ENCODE data around the gene KLF4. TPM values are rescaled to one million over a fixed set of nuclear protein-coding genes. Genes with fewer than 3 reads are reported as not detected.

Gene KLF4
- total RNA-seq, result 10 to 100 TPM; 43.6 to 72.0 (median 52.3) TPM

DNA sequence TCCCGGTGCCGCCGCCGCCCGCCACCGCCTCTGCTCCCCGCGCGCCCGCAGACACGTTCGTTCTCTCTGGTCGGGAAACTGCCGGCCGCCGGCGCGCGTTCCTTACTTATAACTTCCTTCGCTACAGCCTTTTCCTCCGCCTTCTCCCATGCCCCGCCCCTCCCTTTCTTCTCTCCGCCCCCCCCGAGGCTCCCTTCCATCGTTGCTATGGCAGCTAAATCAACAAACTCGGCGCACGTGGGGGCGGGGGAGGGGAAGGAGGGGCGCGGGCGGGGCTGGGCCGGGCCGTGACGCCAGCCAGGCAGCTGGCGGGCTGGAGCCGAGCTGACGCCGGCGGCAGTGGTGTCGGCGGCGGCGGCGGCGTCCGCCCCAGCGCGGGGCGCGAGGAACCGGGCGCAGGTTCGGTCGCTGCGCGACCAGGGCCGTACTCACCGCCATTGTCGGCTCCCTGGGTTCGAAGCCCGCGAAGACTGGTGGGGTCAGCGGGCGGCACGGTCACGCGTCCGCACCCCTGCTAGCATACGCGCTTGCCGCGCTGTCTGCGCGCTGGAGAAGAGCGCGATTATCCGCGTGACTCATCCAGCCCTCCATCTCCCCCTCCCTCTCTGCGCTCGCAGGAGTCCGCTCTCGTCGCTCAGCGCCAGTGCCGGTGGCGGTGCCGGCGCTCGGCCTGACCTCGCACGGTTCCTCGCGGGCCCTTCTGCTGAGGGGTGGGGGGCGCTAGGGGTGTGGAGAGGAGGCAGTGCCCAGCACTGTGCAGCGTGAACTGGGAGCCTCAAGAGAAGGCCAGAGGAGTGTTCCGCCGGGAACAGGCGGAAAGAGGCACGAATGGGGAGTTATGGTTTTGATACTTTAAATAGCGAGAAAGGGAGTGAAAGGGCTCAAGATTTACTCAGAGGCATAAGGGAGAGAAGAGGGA, at the start of gene KLF4:
Gene KLF4 (minus strand): TSS at position 83 of the 919 bp plus-strand sequence. CDS start 597 bp downstream, outside the sequence.
- peaks cover 0 to 28% of the 10 kb centered on the region in 2 donors for H3K36me3 ChIP-seq
- WGBS, 2 donors (ENCODE audit: low coverage in 1 of 2), result 1 to 11% methylated on average over 3 to 12 of the region's 101 CpGs
- H3K9me3 ChIP-seq, result no peaks in the 10 kb centered on the region
- H3K4me1 ChIP-seq, result peaks cover 0 to 55% (median 0%) of the 10 kb centered on the region in 3 donors
- peak within 1 kb of the TSS; percentile 83 to 96 (median 92) for H3K27ac ChIP-seq
- ATAC-seq, result peak; percentile 82
- peak within 1 kb of the TSS; percentile 71 to 79 for H3K4me3 ChIP-seq
- peak; percentile 96 for TF ChIP-seq POLR2AphosphoS5 (IDR thresholded peaks at IDR 0.05)
- TF ChIP-seq, protein P1, sequence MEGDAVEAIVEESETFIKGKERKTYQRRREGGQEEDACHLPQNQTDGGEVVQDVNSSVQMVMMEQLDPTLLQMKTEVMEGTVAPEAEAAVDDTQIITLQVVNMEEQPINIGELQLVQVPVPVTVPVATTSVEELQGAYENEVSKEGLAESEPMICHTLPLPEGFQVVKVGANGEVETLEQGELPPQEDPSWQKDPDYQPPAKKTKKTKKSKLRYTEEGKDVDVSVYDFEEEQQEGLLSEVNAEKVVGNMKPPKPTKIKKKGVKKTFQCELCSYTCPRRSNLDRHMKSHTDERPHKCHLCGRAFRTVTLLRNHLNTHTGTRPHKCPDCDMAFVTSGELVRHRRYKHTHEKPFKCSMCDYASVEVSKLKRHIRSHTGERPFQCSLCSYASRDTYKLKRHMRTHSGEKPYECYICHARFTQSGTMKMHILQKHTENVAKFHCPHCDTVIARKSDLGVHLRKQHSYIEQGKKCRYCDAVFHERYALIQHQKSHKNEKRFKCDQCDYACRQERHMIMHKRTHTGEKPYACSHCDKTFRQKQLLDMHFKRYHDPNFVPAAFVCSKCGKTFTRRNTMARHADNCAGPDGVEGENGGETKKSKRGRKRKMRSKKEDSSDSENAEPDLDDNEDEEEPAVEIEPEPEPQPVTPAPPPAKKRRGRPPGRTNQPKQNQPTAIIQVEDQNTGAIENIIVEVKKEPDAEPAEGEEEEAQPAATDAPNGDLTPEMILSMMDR (IDR thresholded peaks at IDR 0.05), result peak in 2 of 4 experiments; percentile 3 to 5
- TF ChIP-seq EP300 (IDR thresholded peaks at IDR 0.05), result no peak
- TF ChIP-seq POLR2A (IDR thresholded peaks at IDR 0.05), result peak; percentile 92 to 95
- H3K27me3 ChIP-seq, result no peaks in the 10 kb centered on the region

DNA sequence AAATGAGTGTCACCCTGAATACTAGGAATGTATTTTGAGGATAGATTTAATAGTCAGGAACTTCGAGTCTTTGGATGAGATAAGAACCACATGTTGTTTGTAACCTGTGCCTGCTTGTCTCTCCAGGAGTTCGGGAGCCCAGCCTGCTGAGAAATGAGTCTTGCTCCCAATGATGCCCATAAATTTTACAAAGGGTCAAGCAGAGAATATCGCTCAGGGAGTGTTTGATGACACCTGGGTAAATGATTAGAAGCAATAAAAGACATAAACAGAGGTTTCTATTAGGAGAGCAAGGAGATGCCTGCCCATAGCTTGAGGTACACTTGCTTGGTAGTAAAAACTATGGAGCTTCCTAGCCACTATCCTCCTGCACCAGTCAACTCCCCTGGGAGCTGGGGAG, 46.9 kb upstream of the KLF4 start:
- TF ChIP-seq POLR2AphosphoS5 (IDR thresholded peaks at IDR 0.05) (no peak), POLR2A (IDR thresholded peaks at IDR 0.05) (no peak), EP300 (IDR thresholded peaks at IDR 0.05) (no peak)
- TF ChIP-seq, protein P1 (IDR thresholded peaks at IDR 0.05), result no peak
- Histone ChIP-seq H3K27me3 (no peaks in the 10 kb centered on the region), H3K9me3 (no peaks in the 10 kb centered on the region), H3K4me3 (no peak overlapping the region), H3K27ac (no peak overlapping the region), H3K36me3 (no peaks in the 10 kb centered on the region), H3K4me1 (peaks cover 0 to 5% (median 0%) of the 10 kb centered on the region in 3 donors)
- WGBS, 2 donors (ENCODE audit: low coverage in 1 of 2), result 66 to 74% methylated on average over 3 of the region's 3 CpGs
- no peak for ATAC-seq

DNA sequence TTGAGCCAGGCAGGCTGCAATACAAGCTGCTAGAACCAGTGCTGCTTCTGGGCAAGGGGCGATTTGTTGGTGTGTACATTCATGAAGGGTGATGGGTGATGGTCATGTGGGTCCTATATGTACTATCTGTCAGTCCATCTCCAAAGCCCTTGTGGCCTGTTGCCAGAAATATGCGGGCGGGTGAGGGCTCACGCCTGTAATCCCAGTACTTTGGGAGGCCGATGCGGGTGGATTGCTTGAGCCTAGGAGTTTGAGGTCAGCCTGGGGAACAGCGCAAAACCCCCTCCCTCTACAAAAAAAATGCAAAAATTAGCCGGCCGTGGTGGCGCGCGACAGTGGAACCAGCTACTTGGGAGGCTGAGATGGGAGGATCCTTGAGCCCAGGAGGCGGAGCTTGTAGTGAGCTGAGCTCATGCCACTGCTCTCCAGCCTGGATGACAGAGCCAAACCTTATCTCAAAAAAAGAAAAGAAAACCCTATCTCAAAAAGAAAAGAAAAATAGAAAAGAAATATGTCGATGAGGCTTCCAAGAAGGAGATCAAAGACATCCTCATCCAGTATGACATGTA, 45.0 kb upstream of the KLF4 start:
- WGBS, 2 donors (ENCODE audit: low coverage in 1 of 2), result 98 to 100% methylated on average over 2 to 7 of the region's 14 CpGs
- Histone ChIP-seq H3K36me3 (no peaks in the 10 kb centered on the region), H3K9me3 (no peaks in the 10 kb centered on the region), H3K27me3 (no peaks in the 10 kb centered on the region), H3K27ac (no peak overlapping the region), H3K4me3 (no peak overlapping the region), H3K4me1 (no peaks in the 10 kb centered on the region)
- TF ChIP-seq, protein P1 (IDR thresholded peaks at IDR 0.05), result no peak
- TF ChIP-seq POLR2A (IDR thresholded peaks at IDR 0.05), result no peak
- TF ChIP-seq POLR2AphosphoS5 (IDR thresholded peaks at IDR 0.05), result no peak
- TF ChIP-seq EP300 (IDR thresholded peaks at IDR 0.05), result no peak
- no peak for ATAC-seq

DNA sequence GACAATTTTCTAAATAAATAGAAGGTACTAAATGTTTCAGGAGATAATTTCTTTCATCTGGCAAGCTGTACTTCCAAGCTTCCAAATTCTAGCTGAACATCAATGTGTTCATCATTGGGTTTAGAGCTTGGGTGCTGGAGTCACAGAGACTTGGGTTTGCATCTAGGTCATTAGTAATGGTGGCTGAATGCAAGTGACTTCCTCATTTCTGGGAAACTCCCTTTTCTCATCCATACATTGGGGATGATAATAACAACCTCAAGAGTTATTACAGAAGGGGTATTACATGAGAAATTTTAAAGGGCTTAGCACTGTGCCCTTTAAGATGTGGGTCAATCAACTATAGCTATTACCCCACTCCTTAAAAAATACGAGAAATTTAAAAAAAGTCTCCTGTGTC, 41.1 kb upstream of the KLF4 start:
- Histone ChIP-seq H3K4me3 (no peak overlapping the region), H3K9me3 (no peaks in the 10 kb centered on the region), H3K27me3 (no peaks in the 10 kb centered on the region), H3K4me1 (no peaks in the 10 kb centered on the region), H3K27ac (no peak overlapping the region), H3K36me3 (no peaks in the 10 kb centered on the region)
- no peak for TF ChIP-seq POLR2AphosphoS5 (IDR thresholded peaks at IDR 0.05)
- TF ChIP-seq, protein P1 (IDR thresholded peaks at IDR 0.05), result no peak
- no peak for TF ChIP-seq POLR2A (IDR thresholded peaks at IDR 0.05)
- TF ChIP-seq EP300 (IDR thresholded peaks at IDR 0.05), result no peak
- ATAC-seq, result no peak
- WGBS, 2 donors (ENCODE audit: low coverage in 1 of 2), result 90 to 100% methylated on average over 1 of the region's 1 CpG

Measured in gastroesophageal sphincter (tissue), 4 donors.